Vagina (tissue), 2 donors: Measurements from ENCODE around the gene ACVRL1.

Source experiments
- POLR2A ChIP-seq, 2 donors: fragments of 450-650 bp; IDR thresholded peaks; one replicate each; pipeline ENCODE4 v1.6.1; 2017; ENCODE audit warnings: antibody characterized with exemption in 2 of 2, mild to moderate bottlenecking in 2 of 2, moderate library complexity in 2 of 2
- POLR2AphosphoS5 ChIP-seq, 2 donors: sonication (generic); formaldehyde crosslinking; IDR thresholded peaks; one replicate each; pipeline ENCODE4 v1.9.0; 2017; ENCODE audit warnings: antibody characterized with exemption in 2 of 2, mild to moderate bottlenecking in 2 of 2, low read depth in 1 of 2; ENCODE audit not compliant: insufficient read depth in 1 of 2
- TF ChIP-seq, protein P1 (sequence below), 3 experiments: fragments of 450-650 bp in 2 of 3; fragments of 200-600 bp in 1 of 3; sonication (generic) in 1 of 3; IDR thresholded peaks; one replicate each; pipeline ENCODE4 v1.5.1; 2017 to 2019; ENCODE audit warnings: antibody characterized with exemption in 3 of 3, mild to moderate bottlenecking in 2 of 3, moderate library complexity in 2 of 3

DNA sequence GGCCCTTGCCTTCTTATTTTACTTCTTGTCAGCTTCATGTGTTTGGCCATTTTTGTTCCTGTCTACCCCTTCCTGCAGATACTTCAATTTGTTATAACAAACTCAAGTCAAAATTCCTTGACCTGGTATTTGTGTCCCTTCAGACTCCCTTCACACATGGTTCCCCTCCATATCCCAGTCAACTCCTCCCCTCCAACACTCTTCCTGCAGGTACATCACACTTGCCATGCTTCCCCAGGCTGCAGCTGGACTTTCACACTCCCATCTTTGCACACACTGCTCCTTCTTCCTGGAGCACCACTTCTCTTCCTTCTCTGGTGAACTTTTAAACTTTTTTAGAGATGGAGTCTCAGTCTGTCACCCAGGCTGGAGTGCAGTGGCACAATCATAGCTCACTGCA lies 39.9 kb upstream of the ACVRL1 start:
- no peak for TF ChIP-seq POLR2A (IDR thresholded peaks at IDR 0.05)
- TF ChIP-seq, protein P1, sequence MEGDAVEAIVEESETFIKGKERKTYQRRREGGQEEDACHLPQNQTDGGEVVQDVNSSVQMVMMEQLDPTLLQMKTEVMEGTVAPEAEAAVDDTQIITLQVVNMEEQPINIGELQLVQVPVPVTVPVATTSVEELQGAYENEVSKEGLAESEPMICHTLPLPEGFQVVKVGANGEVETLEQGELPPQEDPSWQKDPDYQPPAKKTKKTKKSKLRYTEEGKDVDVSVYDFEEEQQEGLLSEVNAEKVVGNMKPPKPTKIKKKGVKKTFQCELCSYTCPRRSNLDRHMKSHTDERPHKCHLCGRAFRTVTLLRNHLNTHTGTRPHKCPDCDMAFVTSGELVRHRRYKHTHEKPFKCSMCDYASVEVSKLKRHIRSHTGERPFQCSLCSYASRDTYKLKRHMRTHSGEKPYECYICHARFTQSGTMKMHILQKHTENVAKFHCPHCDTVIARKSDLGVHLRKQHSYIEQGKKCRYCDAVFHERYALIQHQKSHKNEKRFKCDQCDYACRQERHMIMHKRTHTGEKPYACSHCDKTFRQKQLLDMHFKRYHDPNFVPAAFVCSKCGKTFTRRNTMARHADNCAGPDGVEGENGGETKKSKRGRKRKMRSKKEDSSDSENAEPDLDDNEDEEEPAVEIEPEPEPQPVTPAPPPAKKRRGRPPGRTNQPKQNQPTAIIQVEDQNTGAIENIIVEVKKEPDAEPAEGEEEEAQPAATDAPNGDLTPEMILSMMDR (IDR thresholded peaks at IDR 0.05): no peak
- no peak for TF ChIP-seq POLR2AphosphoS5 (IDR thresholded peaks at IDR 0.05; ENCODE audit: insufficient read depth in 1 of 2, low read depth in 1 of 2)
